H1 (cell line): ENCODE results near the gene MAML3. TPM values are rescaled to one million over a fixed set of nuclear protein-coding genes. Genes with fewer than 3 reads are reported as not detected.

Source experiments
- CTCF ChIA-PET: fragments of 300-600 bp; sonication (Branson Sonifier 250); formaldehyde crosslinking; loops from one replicate; lab custom pipeline; 2021; ENCODE audit not compliant: partially characterized antibody; lab: Charles Lee
- POLR2A ChIA-PET: fragments of 300-600 bp; sonication (Branson Sonifier 250); formaldehyde crosslinking; loops from one replicate; lab custom pipeline; 2021; ENCODE audit warnings: inconsistent platforms; ENCODE audit not compliant: partially characterized antibody; lab: Charles Lee
- DNase-seq, 2 experiments: peaks; one replicate each; pipeline versions ENCODE4 v3.0.0 to v3.0.0-alpha.2; 2010 to 2022; ENCODE audit warnings: low spot score in 2 of 2, low read depth in 1 of 2, mixed read lengths in 1 of 2
- FAIRE-seq: peaks from 2 replicates; lab custom pipeline; 2011; peaks lifted over from hg19 to GRCh38; lab: Jason Lieb, UNC
- H2AFZ ChIP-seq: 2 replicates; pipeline ENCODE4 v1.8.1; 2012; ENCODE audit warnings: low read length, inconsistent platforms
- H2AK5ac ChIP-seq: 2 replicates; pipeline ENCODE4 v1.6.1; 2013; ENCODE audit warnings: low read depth, low read length
- H2BK120ac ChIP-seq: replicated peaks from 2 replicates; pipeline ENCODE3; 2013; ENCODE audit warnings: low read depth, low read length, inconsistent platforms
- H2BK12ac ChIP-seq: 2 replicates; pipeline ENCODE4 v1.6.1; 2013; ENCODE audit warnings: low read depth, low read length
- H2BK15ac ChIP-seq: 2 replicates; pipeline ENCODE4 v1.6.1; 2013; ENCODE audit warnings: low read length
- H2BK20ac ChIP-seq: 2 replicates; pipeline ENCODE4 v1.6.1; 2013; ENCODE audit warnings: low read length
- H2BK5ac ChIP-seq: 2 replicates; pipeline ENCODE4 v1.6.1; 2013; ENCODE audit warnings: low read depth, low read length
- H3K14ac ChIP-seq: 2 replicates; pipeline ENCODE4 v1.6.1; 2013; ENCODE audit warnings: inconsistent platforms; ENCODE audit not compliant: insufficient read length
- H3K18ac ChIP-seq: 2 replicates; pipeline ENCODE4 v1.6.1; 2013; ENCODE audit warnings: low read length; ENCODE audit errors: extremely low read depth
- H3K23ac ChIP-seq: 2 replicates; pipeline ENCODE4 v1.6.1; 2013; ENCODE audit warnings: inconsistent platforms; ENCODE audit not compliant: insufficient read length
- H3K23me2 ChIP-seq: 2 replicates; pipeline ENCODE4 v1.6.1; 2013; ENCODE audit warnings: low read depth, low read length
- H3K27ac ChIP-seq: 2 replicates; pipeline ENCODE4 v1.6.1; 2011; ENCODE audit warnings: low read depth, low read length, inconsistent platforms
- H3K27me3 ChIP-seq, 4 experiments: replicated peaks in 1 of 4; 1 replicate in 1 of 4; 2 replicates in 3 of 4; pipeline versions ENCODE4 v1.6.1 to v1.8.1; 2011 to 2013; ENCODE audit warnings: low read length in 3 of 4, mild to moderate bottlenecking in 3 of 4, inconsistent platforms in 2 of 4, mixed read lengths in 2 of 4, moderate library complexity in 1 of 4; ENCODE audit not compliant: control insufficient read depth in 3 of 4, insufficient read depth in 3 of 4; ENCODE audit errors: extremely low read depth in 1 of 4
- H3K36me3 ChIP-seq, 4 experiments: 2 replicates each; pipeline versions ENCODE4 v1.6.1 to v1.8.1; 2011 to 2013; ENCODE audit warnings: mild to moderate bottlenecking in 4 of 4, low read length in 3 of 4, moderate library complexity in 2 of 4, control low read depth in 1 of 4, inconsistent platforms in 1 of 4; ENCODE audit not compliant: insufficient read depth in 4 of 4, control insufficient read depth in 2 of 4
- H3K4ac ChIP-seq: replicated peaks from 2 replicates; pipeline ENCODE3; 2013; ENCODE audit warnings: low read length, low read depth, mixed read lengths, inconsistent platforms; ENCODE audit not compliant: insufficient read length
- H3K4me1 ChIP-seq, 4 experiments: replicated peaks in 1 of 4; 1 replicate in 1 of 4; 2 replicates in 3 of 4; pipeline versions ENCODE4 v1.6.1 to v1.8.1; 2011 to 2013; ENCODE audit warnings: low read length in 3 of 4, inconsistent platforms in 2 of 4, mixed read lengths in 1 of 4; ENCODE audit not compliant: insufficient read depth in 4 of 4, control insufficient read depth in 3 of 4
- H3K4me2 ChIP-seq, 2 experiments: 2 replicates each; pipeline versions ENCODE4 v1.6.1 to v1.8.1; 2011 to 2013; ENCODE audit warnings: low read depth in 2 of 2, low read length in 2 of 2, control low read depth in 1 of 2, inconsistent platforms in 1 of 2, mild to moderate bottlenecking in 1 of 2; ENCODE audit not compliant: insufficient read depth in 1 of 2
- H3K4me3 ChIP-seq, 4 experiments: fragments of 200-600, 300-600 bp in 1 of 4; sonication (generic), shearing (Covaris generic), sonication (Bioruptor Twin) in 1 of 4; 2 replicates each; pipeline versions ENCODE4 v1.5.1 to v1.8.1; 2011 to 2016; ENCODE audit warnings: low read length in 4 of 4, low read depth in 3 of 4, control low read depth in 2 of 4, inconsistent platforms in 2 of 4, mild to moderate bottlenecking in 2 of 4, mixed read lengths in 1 of 4, moderate library complexity in 1 of 4; ENCODE audit not compliant: insufficient read depth in 2 of 4; ENCODE audit errors: extremely low read depth in 1 of 4
- H3K56ac ChIP-seq: replicated peaks from 2 replicates; pipeline ENCODE3; 2013; ENCODE audit warnings: low read depth, mild to moderate bottlenecking, mixed read lengths, low read length, inconsistent platforms; ENCODE audit not compliant: insufficient read length
- H3K79me1 ChIP-seq: 2 replicates; pipeline ENCODE4 v1.6.1; 2013; ENCODE audit warnings: low read depth, low read length, control low read depth
- H3K79me2 ChIP-seq, 2 experiments: 2 replicates each; pipeline versions ENCODE4 v1.6.1 to v1.8.1; 2012 to 2013; ENCODE audit warnings: low read length in 2 of 2, mild to moderate bottlenecking in 2 of 2, inconsistent platforms in 1 of 2; ENCODE audit not compliant: insufficient read depth in 2 of 2, control insufficient read depth in 1 of 2
- H3K9ac ChIP-seq, 4 experiments: replicated peaks in 1 of 4; 1 replicate in 1 of 4; 2 replicates in 3 of 4; pipeline versions ENCODE4 v1.6.1 to v1.8.1; 2011 to 2013; ENCODE audit warnings: low read depth in 3 of 4, low read length in 3 of 4, control low read depth in 2 of 4, mild to moderate bottlenecking in 2 of 4, moderate library complexity in 2 of 4, inconsistent platforms in 1 of 4; ENCODE audit errors: extremely low read depth in 1 of 4
- H3K9me3 ChIP-seq, 2 experiments: 2 replicates each; pipeline versions ENCODE4 v1.6.1 to v1.8.1; 2012 to 2013; ENCODE audit warnings: mild to moderate bottlenecking in 2 of 2, moderate library complexity in 2 of 2, control low read depth in 1 of 2, inconsistent platforms in 1 of 2, low read depth in 1 of 2, low read length in 1 of 2, mixed read lengths in 1 of 2; ENCODE audit not compliant: insufficient read depth in 2 of 2
- H4K20me1 ChIP-seq, 2 experiments: replicated peaks in 1 of 2; 2 replicates each; pipeline versions ENCODE3 to v1.8.1; 2011 to 2013; ENCODE audit warnings: inconsistent platforms in 2 of 2, low read length in 2 of 2, mild to moderate bottlenecking in 1 of 2; ENCODE audit not compliant: insufficient read depth in 2 of 2, control insufficient read depth in 1 of 2
- H4K5ac ChIP-seq: 2 replicates; pipeline ENCODE4 v1.6.1; 2013; ENCODE audit warnings: low read length, low read depth, mixed read lengths, inconsistent platforms; ENCODE audit not compliant: insufficient read length
- H4K8ac ChIP-seq: 2 replicates; pipeline ENCODE4 v1.8.0; 2013; ENCODE audit warnings: mild to moderate bottlenecking, moderate library complexity, low read length, inconsistent platforms; ENCODE audit not compliant: insufficient read depth; ENCODE audit errors: extremely low read depth
- H4K91ac ChIP-seq: replicated peaks from 2 replicates; pipeline ENCODE3; 2013; ENCODE audit warnings: low read length, mixed read lengths, inconsistent platforms; ENCODE audit not compliant: insufficient read length
- ASH2L ChIP-seq: fragments of 200-600, 300-600 bp; sonication (generic); IDR thresholded peaks from one replicate; pipeline ENCODE4 v1.7.1; 2017; ENCODE audit warnings: low read length
- CBX8 ChIP-seq: fragments of 300-800, 300-1000 bp; sonication (generic); IDR thresholded peaks from 2 replicates; pipeline ENCODE4 v1.7.1; 2016; ENCODE audit warnings: low read depth, low read length, borderline replicate concordance
- CHD1 ChIP-seq: IDR thresholded peaks from 2 replicates; pipeline ENCODE4 v1.6.1; 2012; ENCODE audit warnings: low read depth, low read length, improper control_type of control experiment
- CHD2 ChIP-seq: IDR thresholded peaks from 2 replicates; pipeline ENCODE4 v1.6.1; 2012; ENCODE audit warnings: low read length, improper control_type of control experiment
- FOSL1 ChIP-seq: IDR thresholded peaks from 2 replicates; pipeline ENCODE4 v1.6.1; 2011; ENCODE audit warnings: mild to moderate bottlenecking, low read depth, low read length, moderate library complexity; ENCODE audit not compliant: insufficient read depth
- KDM1A ChIP-seq: fragments of 200-600, 300-600 bp; sonication (generic); IDR thresholded peaks from 2 replicates; pipeline ENCODE4 v1.7.1; 2016; ENCODE audit warnings: mild to moderate bottlenecking, low read length, borderline replicate concordance
- KDM4A ChIP-seq: IDR thresholded peaks from one replicate; pipeline ENCODE4 v1.7.1; 2012; ENCODE audit warnings: low read depth, mild to moderate bottlenecking, moderate library complexity, low read length, inconsistent platforms; ENCODE audit not compliant: severe bottlenecking
- PHF8 ChIP-seq: fragments of 200-600 bp; sonication (generic); conservative IDR thresholded peaks from 2 replicates; pipeline ENCODE4 v1.7.1; 2012; ENCODE audit warnings: low read depth, mild to moderate bottlenecking, inconsistent platforms, low read length, moderate library complexity
- POU5F1 ChIP-seq: IDR thresholded peaks from 2 replicates; pipeline ENCODE4 v1.6.1; 2011; ENCODE audit warnings: low read depth, mild to moderate bottlenecking, low read length, moderate library complexity
- RFX5 ChIP-seq: IDR thresholded peaks from 2 replicates; pipeline ENCODE4 v1.6.1; 2011; ENCODE audit warnings: low read depth, low read length, improper control_type of control experiment, borderline replicate concordance
- TAF1 ChIP-seq: IDR thresholded peaks from 2 replicates; pipeline ENCODE4 v1.6.1; 2011; ENCODE audit warnings: mild to moderate bottlenecking, low read depth, low read length
- TAF7 ChIP-seq: optimal IDR thresholded peaks from 2 replicates; pipeline ENCODE3; 2011; ENCODE audit warnings: low read depth, mild to moderate bottlenecking, inconsistent platforms, low read length, moderate library complexity, borderline replicate concordance
- WGBS, 2 experiments: shearing (Covaris generic) in 1 of 2; methylation state at CpG; one replicate each; pipeline versions ENCODE4 v1.1.6 to v1.1.7; 2013 to 2015; ENCODE audit warnings: low lambda C conversion rate in 2 of 2, mixed read lengths in 2 of 2, inconsistent platforms in 1 of 2, low coverage in 1 of 2, missing lambda C conversion rate in 1 of 2; ENCODE audit not compliant: insufficient replicate concordance in 2 of 2, insufficient coverage in 1 of 2, insufficient read length in 1 of 2; ENCODE audit errors: extremely low coverage in 1 of 2, missing lambda C conversion rate in 1 of 2; 5-methylcytosine and 5-hydroxymethylcytosine counted together
- polyA plus RNA-seq, 7 experiments: library from polyadenylated mRNA; depleted of rRNA in 3 of 7; stranded (reverse) in 5 of 7; unstranded in 2 of 7; fragments of >200 nt in 5 of 7; fragments of 200-250 nt in 2 of 7; gene quantifications; 1 replicate in 5 of 7; 2 replicates in 1 of 7; 4 replicates in 1 of 7; pipeline versions ENCODE4 v1.2.1 to v1.2.3, GENCODE V29; 2011 to 2013; ENCODE audit warnings: missing spikeins in 2 of 7, mixed read lengths in 2 of 7
- total RNA-seq: library from RNA; stranded (reverse); fragmentation: NEBNext Ultra II Directional; extraction: Animal tissue kit (Norgen Biotek cat#: 25700); gene quantifications from 2 replicates; pipeline ENCODE4 v1.2.1, GENCODE V29; 2021

Gene MAML3
- total and polyA plus RNA-seq, 2 of the 8 experiments (the other 6 are each of a cell fraction or from before 2014, with no cell fraction given): 2.1 to 5.7 TPM

- Histone ChIP-seq H2BK120ac (no peak overlapping the region), H2AK5ac (no peak overlapping the region), H2BK12ac (no peak overlapping the region), H2BK20ac (no peak overlapping the region), H4K8ac (no peak overlapping the region), H3K79me2 (no peaks in the 10 kb centered on the region), H2BK15ac (no peak overlapping the region), H3K23ac (no peak overlapping the region), H4K5ac (no peak overlapping the region), H3K4me3 (no peak overlapping the region), H3K4me1 (peaks cover 0 to 9% (median 2%) of the 10 kb centered on the region in 4 experiments; a peak in 3 of 7 replicates), H3K4ac (no peak overlapping the region), H2BK5ac (no peak overlapping the region), H3K18ac (no peak overlapping the region), H2AFZ (no peak overlapping the region), H3K14ac (no peak overlapping the region), H3K4me2 (no peak overlapping the region), H4K20me1 (no peaks in the 10 kb centered on the region), H3K56ac (no peak overlapping the region), H3K9ac (no peak overlapping the region), H3K9me3 (no peaks in the 10 kb centered on the region), H4K91ac (no peak overlapping the region), H3K27ac (no peak overlapping the region), H3K36me3 (no peaks in the 10 kb centered on the region)
- CTCF ChIA-PET: interaction anchor here (0.9 to 21.5 kb wide), 5 partner anchors 14 to 658 kb away, joined by 3 to 239 read pairs (median 4); no protein-coding TSS in a partner anchor
- FAIRE-seq: no peak
- DNase-seq: no peak
- TF ChIP-seq FOSL1: no peak
- no peak for TF ChIP-seq KDM1A
- TF ChIP-seq TAF7: no peak
- no peak for TF ChIP-seq CHD2
- no peak for TF ChIP-seq TAF1
- no peak for TF ChIP-seq KDM4A
- TF ChIP-seq CBX8: no peak
- TF ChIP-seq RFX5: no peak
- no peak for TF ChIP-seq POU5F1
- no peak for TF ChIP-seq CHD1
- no peak for TF ChIP-seq ASH2L
- TF ChIP-seq PHF8: no peak
- TF ChIP-seq, all 59 proteins: peak for 0
- 87% methylated on average over 4 of the region's 4 CpGs; no CpG with 5 or more reads in 1 of the 2 experiments for WGBS, 2 experiments
- POLR2A ChIA-PET: interaction anchor here (0.8 kb wide), 1 partner anchor 114 kb away, joined by 3 read pairs; no protein-coding TSS in a partner anchor
- Histone ChIP-seq H3K79me1 (no peaks in the 10 kb centered on the region), H3K27me3 (no peaks in the 10 kb centered on the region; a peak in 1 of 7 replicates), H3K23me2 (peaks cover 2% of the 10 kb centered on the region; the same call in 1 of the 2 replicates)
Measured at GRCh38 chr4:139668658-139669201, 485.3 kb downstream of the MAML3 start.
